ENCODE measurements around the gene FGFR3. TPM values are rescaled to one million over a fixed set of nuclear protein-coding genes. Genes with fewer than 3 reads are reported as not detected.
"Not testable (repeated sequence)": the region's sequence is repeated elsewhere in the genome, so short reads cannot be mapped to it uniquely, and the experiment has no call there.

Gene FGFR3
- total RNA-seq, 3 donors from 2014 or later, result 25.5 to 79.1 (median 31.2) TPM

GRCh38 chr4:1842339-1842895 is 49.3 kb downstream of the FGFR3 start:
- H3K4me3 ChIP-seq, result no peak overlapping the region
- no peaks in the 10 kb centered on the region for H3K9me3 ChIP-seq
- no peaks in the 10 kb centered on the region for H3K36me3 ChIP-seq (ENCODE audit: low read depth)
- ATAC-seq (no peak), DNase-seq (no peak)
- intact Hi-C loops (cut with DNase I, micrococcal nuclease), result no loop called here
- H3K4me1 ChIP-seq (ENCODE audit: low read depth), result peaks cover 9% of the 10 kb centered on the region
- TF ChIP-seq, protein P1, sequence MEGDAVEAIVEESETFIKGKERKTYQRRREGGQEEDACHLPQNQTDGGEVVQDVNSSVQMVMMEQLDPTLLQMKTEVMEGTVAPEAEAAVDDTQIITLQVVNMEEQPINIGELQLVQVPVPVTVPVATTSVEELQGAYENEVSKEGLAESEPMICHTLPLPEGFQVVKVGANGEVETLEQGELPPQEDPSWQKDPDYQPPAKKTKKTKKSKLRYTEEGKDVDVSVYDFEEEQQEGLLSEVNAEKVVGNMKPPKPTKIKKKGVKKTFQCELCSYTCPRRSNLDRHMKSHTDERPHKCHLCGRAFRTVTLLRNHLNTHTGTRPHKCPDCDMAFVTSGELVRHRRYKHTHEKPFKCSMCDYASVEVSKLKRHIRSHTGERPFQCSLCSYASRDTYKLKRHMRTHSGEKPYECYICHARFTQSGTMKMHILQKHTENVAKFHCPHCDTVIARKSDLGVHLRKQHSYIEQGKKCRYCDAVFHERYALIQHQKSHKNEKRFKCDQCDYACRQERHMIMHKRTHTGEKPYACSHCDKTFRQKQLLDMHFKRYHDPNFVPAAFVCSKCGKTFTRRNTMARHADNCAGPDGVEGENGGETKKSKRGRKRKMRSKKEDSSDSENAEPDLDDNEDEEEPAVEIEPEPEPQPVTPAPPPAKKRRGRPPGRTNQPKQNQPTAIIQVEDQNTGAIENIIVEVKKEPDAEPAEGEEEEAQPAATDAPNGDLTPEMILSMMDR (IDR thresholded peaks at IDR 0.05), result no peak

GRCh38 chr4:1842993-1843448 is 49.9 kb downstream of the FGFR3 start:
- DNase-seq (no peak), ATAC-seq (no peak)
- no peaks in the 10 kb centered on the region for H3K36me3 ChIP-seq (ENCODE audit: low read depth)
- H3K4me1 ChIP-seq (ENCODE audit: low read depth), result peaks cover 9% of the 10 kb centered on the region
- H3K4me3 ChIP-seq, result no peak overlapping the region
- H3K9me3 ChIP-seq, result no peaks in the 10 kb centered on the region
- TF ChIP-seq, protein P1 (IDR thresholded peaks at IDR 0.05), result no peak
- intact Hi-C loops (cut with DNase I, micrococcal nuclease), result no loop called here

- Histone ChIP-seq H3K36me3 (ENCODE audit: low read depth) (no peaks in the 10 kb centered on the region), H3K9me3 (no peaks in the 10 kb centered on the region), H3K4me1 (ENCODE audit: low read depth) (peaks cover 9% of the 10 kb centered on the region), H3K4me3 (no peak overlapping the region)
- TF ChIP-seq, protein P1 (IDR thresholded peaks at IDR 0.05), result no peak
- intact Hi-C loops (cut with DNase I, micrococcal nuclease), result no loop called here
- DNase-seq (no peak), ATAC-seq (no peak)
Measured at GRCh38 chr4:1843852-1844251, 50.8 kb downstream of the FGFR3 start.

- H3K9me3 ChIP-seq; H3K4me3 ChIP-seq; ATAC-seq; DNase-seq; H3K4me1 ChIP-seq (ENCODE audit: low read depth); intact Hi-C loops (cut with DNase I, micrococcal nuclease); H3K36me3 ChIP-seq (ENCODE audit: low read depth): not testable (repeated sequence)
Measured at GRCh38 chr4:1844618-1845017, 51.5 kb downstream of the FGFR3 start.

DNA sequence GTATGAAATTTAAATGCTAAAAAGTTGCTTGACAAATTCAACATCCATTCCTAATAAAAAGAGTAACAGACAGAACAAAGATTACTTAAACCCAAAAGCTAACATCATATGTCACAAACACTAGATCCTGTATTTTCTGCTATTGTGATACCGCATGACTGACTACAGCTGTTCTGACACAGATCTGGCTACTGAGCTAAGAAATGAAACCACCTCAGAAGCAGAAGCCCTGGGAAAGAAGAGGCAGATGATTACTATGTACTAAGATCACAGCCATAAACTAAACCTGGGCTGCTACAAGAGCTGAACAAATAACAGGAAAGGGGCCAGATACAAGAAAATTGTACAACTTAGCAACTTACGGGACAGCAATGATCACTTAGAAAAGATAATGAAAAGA is 53.5 kb downstream of the FGFR3 start:
- Histone ChIP-seq H3K36me3 (ENCODE audit: low read depth) (no peaks in the 10 kb centered on the region), H3K9me3 (no peaks in the 10 kb centered on the region), H3K4me3 (no peak overlapping the region), H3K4me1 (ENCODE audit: low read depth) (peaks cover 6% of the 10 kb centered on the region)
- intact Hi-C loops (cut with DNase I, micrococcal nuclease), result no loop called here
- TF ChIP-seq, protein P1 (IDR thresholded peaks at IDR 0.05), result no peak
- DNase-seq (no peak), ATAC-seq (no peak)

- ATAC-seq (no peak), DNase-seq (no peak)
- Histone ChIP-seq H3K36me3 (ENCODE audit: low read depth) (no peaks in the 10 kb centered on the region), H3K4me3 (no peak overlapping the region), H3K9me3 (no peaks in the 10 kb centered on the region), H3K4me1 (ENCODE audit: low read depth) (peaks cover 35% of the 10 kb centered on the region)
- TF ChIP-seq, protein P1 (IDR thresholded peaks at IDR 0.05), result no peak
- intact Hi-C loops (cut with DNase I, micrococcal nuclease), result no loop called here
Measured at GRCh38 chr4:1850276-1850675, 57.2 kb downstream of the FGFR3 start.

Data from mucosa of descending colon (tissue), 3 donors.